Skin of body (tissue), 2 donors: ENCODE results near the gene ARHGAP29. TPM values are rescaled to one million over a fixed set of nuclear protein-coding genes. Genes with fewer than 3 reads are reported as not detected.

Source experiments
- DNase-seq: peaks from one replicate; lab custom pipeline; 2025; lab: John Stamatoyannopoulos, UW
- total RNA-seq: library from RNA; depleted of rRNA; stranded (reverse); fragments of >200 nt; gene quantifications from one replicate; pipeline ENCODE4 v1.2.3, GENCODE V29; 2014

ARHGAP29 gene, protein sequence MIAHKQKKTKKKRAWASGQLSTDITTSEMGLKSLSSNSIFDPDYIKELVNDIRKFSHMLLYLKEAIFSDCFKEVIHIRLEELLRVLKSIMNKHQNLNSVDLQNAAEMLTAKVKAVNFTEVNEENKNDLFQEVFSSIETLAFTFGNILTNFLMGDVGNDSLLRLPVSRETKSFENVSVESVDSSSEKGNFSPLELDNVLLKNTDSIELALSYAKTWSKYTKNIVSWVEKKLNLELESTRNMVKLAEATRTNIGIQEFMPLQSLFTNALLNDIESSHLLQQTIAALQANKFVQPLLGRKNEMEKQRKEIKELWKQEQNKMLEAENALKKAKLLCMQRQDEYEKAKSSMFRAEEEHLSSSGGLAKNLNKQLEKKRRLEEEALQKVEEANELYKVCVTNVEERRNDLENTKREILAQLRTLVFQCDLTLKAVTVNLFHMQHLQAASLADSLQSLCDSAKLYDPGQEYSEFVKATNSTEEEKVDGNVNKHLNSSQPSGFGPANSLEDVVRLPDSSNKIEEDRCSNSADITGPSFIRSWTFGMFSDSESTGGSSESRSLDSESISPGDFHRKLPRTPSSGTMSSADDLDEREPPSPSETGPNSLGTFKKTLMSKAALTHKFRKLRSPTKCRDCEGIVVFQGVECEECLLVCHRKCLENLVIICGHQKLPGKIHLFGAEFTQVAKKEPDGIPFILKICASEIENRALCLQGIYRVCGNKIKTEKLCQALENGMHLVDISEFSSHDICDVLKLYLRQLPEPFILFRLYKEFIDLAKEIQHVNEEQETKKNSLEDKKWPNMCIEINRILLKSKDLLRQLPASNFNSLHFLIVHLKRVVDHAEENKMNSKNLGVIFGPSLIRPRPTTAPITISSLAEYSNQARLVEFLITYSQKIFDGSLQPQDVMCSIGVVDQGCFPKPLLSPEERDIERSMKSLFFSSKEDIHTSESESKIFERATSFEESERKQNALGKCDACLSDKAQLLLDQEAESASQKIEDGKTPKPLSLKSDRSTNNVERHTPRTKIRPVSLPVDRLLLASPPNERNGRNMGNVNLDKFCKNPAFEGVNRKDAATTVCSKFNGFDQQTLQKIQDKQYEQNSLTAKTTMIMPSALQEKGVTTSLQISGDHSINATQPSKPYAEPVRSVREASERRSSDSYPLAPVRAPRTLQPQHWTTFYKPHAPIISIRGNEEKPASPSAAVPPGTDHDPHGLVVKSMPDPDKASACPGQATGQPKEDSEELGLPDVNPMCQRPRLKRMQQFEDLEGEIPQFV
- 67.1 TPM for total RNA-seq

GRCh38 chr1:94237291-94238226, at the start of gene ARHGAP29:
ARHGAP29 (minus strand) TSS chr1:94237584; CDS start chr1:94231611, 5,973 bp downstream.
- peak; percentile 42 for DNase-seq

DNA sequence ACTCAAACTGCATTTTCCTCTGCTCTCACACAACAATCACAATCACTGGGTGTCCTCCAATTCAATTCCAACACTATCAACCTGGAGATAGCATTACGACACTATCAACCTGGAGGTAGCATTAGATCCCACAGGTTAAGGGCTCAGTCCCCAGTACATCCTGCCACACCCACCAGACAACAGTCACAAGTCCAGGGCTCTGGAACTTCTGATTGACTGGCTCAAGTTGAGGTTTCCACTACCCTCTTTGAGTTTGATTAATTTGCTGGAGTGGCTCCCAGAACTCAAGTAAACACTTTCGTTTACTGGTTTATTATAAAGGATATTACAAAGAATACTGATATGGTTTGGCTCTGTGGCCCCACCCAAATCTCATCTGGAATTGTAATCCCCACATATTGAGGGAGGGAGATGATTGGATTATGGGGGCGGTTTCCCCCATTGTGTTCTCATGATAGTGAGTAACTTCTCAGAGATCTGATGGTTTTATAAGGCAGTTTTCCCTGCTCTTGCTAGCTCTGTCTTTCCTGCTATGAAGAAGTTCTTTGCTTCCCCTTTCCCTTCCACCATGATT, 49.6 kb upstream of the ARHGAP29 start:
- DNase-seq, result no peak

DNA sequence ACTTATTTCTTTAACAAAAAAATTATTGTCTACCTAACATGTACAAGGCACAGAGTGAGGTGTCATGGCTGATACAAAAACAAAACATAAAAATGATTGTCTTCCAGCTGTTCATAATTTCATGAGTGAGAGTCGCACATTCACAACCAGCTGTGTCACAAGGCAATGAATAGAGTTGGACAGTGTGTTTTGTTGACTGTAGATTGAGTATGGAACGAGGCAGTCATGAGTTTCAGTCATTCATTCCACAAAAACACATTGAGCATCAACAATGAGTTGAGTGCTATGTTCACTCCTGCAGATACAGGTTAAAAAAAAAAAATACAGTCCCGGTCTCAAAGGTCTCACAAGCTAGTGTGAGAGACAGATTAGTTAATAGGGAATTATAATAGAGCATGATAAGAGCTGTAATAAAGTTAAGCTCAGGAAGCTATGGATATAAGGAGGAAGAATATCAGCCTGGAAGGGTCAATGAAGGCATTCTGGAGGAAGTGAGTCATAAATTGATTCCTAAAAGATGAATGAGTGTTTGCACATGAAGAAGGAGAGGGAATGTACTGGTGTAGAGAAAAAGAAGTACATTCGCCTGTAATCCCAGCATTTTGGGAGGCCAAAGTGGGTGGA, 47.8 kb upstream of the ARHGAP29 start:
- no peak for DNase-seq

DNA sequence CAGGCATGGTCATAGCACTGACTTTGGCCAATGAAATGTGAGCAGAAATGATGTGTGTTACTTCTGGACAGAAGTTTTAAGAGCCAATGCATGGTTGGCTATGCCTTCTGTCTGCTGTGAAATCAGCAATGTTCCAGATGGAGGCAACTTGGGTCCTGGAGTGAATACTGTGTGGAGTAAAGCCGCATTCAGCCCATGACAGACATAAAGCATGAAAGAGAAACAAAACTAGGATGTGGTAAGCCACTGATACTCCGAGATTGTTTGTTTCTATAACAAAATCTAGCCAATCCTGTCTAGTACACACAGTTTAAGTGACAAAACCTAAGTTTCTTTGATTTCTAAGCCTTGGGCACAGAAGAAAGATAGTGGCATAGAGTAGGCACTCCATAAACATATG, 47.1 kb upstream of the ARHGAP29 start:
- DNase-seq, result peak; percentile 50

GRCh38 chr1:94283462-94283861, 46.1 kb upstream of the ARHGAP29 start:
- peak; percentile 61 for DNase-seq

GRCh38 chr1:94282143-94282711, 44.8 kb upstream of the ARHGAP29 start:
- DNase-seq, result no peak

DNA sequence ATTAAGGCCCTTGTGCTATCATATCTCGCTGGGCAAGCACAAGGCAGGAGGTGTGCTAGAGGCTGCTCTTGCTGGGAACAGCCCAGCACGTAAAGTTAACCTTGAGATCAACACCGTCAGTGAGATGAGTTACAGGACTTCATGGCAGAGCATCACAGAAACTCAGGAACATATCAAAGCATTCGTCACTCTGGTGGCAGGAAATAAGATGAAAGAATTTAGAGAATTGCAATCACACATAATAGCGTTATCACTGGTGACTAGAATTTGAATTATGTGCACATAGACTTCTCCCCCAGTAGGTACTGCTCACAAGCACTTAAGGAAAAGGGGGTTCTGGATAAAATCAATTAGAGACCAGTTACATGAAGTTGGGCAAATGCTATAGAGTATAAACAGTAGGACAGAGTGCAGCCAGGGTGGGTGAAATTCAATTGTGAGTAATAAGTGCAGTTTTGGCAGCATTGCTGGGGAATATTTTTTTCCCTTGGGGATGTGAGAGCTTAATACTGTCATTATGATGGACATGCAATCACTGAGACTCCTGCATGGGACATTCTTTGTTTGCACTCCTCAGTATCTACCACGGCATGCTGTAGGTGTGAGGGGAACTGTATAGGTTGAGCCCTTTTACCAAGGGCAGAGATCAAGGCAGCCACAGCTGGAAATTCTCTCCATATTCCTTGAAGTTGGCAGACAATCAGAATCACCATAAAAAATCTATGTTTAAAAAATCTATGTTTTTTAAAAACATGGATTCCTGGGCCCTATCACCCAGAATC, 44.2 kb upstream of the ARHGAP29 start:
- no peak for DNase-seq

DNA sequence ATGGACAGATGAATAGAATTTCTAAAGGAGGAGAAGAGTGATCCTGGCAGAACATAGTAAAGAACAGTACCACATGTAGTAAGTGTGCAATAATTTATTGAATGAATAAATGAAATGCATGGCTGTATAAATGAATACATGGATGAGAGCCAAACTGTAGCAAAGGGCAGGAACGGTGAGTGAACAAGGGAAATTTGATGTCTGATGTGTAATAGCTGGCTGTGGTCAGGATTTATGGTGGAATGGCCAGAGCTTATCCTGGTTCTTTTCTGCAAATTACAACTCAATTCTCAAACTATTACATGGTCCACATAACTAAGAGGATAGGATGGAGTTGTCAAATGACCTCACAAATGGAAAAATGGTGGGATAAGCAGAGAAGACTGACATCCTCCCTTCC, 43.2 kb upstream of the ARHGAP29 start:
- no peak for DNase-seq

- no peak for DNase-seq
Measured at GRCh38 chr1:94279462-94279861, 42.1 kb upstream of the ARHGAP29 start.

- no peak for DNase-seq
Measured at GRCh38 chr1:94279038-94279437, 41.7 kb upstream of the ARHGAP29 start.

- peak; percentile 16 for DNase-seq
Measured at GRCh38 chr1:94276988-94277434, 39.6 kb upstream of the ARHGAP29 start.

DNA sequence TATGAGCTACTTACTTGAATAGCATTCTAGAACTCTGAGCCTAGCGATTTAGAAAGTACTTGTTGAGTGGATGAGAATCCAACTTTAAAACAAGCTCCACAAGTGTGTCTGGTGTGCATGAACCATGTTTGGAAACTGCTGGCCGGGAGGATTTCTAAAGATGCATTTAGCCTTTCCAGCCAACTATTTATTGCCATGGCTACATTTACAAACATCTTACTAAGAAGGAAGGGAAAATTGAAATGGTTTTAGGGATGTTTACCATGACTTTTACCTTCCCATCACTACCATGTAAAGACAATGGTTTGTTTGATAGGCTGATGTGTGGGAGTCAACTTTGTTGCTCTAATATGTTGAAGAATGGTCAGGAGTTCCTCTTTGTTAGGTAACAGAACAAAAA, 37.7 kb upstream of the ARHGAP29 start:
- no peak for DNase-seq

DNA sequence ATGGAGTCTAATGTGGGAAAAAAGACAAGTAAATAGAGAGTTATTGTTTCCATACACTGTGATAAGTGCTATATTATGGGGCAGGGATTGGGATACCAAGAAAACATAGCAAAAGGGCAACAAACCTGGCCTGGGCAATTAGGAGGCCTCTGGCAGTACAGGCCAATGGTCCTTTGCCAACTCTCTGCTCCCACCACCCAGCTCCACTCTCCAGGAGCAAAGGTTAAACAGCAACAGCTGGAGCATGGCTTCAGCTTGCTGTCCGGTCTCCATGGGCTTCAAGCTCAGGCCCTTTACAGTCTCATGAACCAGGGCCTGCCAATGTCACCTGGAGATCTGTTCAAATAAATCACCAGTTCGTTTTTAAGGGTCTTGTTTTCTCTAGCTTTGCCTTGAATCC, 37.2 kb upstream of the ARHGAP29 start:
- DNase-seq, result no peak

GRCh38 chr1:94273111-94273510, 35.7 kb upstream of the ARHGAP29 start:
- DNase-seq, result no peak

DNA sequence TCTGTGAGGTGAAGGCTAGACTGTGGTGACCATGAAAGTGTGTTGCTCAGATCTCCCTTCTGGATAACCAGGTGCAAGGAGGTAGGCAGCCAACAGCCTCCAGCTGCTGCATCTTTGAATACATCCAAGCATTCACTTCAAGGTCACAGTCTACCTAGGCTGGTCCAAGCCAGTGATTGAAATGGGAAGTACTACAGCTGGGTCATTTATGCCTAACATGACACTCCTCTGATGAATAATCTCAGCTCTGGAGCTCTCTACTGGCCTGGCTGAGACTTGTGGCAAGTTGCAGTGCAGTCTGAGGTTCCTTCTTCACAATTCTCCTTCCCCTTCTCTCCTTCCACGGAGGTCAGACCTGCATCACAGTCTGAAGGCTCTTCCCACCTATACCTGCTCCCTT, 35.0 kb upstream of the ARHGAP29 start:
- no peak for DNase-seq

DNA sequence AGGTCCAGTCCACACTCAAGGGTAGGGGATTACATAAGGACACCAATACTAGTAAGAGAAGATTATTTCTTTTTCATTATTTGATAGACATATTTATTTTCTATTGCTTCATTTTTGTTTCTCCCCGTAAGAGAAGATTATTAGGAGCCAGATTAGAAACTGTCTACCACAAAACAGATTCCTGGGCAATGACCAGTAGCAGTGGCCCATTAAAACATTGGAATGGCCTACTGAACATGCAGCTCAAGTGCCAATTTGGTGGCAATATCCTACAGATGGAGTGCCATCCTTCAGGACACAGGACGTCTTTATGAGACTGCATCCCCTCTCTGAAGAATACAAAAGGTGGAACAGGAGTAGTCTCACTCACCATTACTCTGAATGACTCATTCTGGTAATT, 34.0 kb upstream of the ARHGAP29 start:
- DNase-seq, result no peak

DNA sequence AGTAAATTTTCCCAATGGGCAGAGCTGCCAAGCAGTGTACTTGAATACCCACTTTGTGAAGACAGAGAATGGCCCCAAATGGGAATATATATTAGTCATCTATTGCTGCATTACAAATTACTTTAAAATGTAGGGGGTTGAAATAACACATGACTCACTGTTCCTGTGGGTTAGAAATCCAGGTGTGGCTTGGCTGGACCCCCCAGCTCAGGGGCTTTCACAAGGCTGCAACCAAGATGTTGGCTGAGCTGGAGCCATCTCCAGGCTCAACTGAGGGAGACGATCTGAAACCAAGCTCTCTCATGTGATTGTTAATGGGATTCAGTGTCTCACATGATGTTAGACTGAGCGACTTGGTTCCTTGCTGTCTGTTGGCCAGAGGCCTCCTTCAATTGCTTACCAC, 33.4 kb upstream of the ARHGAP29 start:
- DNase-seq, result no peak

DNA sequence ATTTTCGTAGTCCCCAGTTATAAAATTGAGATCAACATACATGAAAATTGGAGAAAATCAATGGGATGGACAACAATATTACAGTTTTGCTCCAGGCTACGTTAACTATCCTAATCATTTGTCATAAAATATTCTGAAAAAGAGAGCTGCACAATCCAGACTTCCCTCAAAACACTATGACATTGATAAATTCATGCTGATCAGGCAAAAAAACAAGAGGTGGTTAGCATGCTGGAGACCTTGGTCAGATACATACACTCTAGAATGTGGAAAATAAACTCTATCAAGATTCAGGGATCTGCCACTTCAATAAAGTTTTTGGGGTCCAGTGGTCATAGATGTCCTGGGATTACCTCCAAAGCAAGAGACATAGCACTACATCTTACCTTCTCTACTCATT, 32.5 kb upstream of the ARHGAP29 start:
- no peak for DNase-seq

GRCh38 chr1:94265906-94266305, 28.5 kb upstream of the ARHGAP29 start:
- no peak for DNase-seq
